ENCODE measurements around the gene PTPRN2.

GRCh38 chr7:158047391-158048059, 540.1 kb downstream of the PTPRN2 start:
- no peak for TF ChIP-seq CTCF (conservative IDR thresholded peaks at IDR 0.05; ENCODE audit: low read depth, low read length)
- no peak for TF ChIP-seq EZH2 (IDR thresholded peaks at IDR 0.05; ENCODE audit: borderline replicate concordance, low read depth, low read length, poor library complexity, severe bottlenecking)

Measured in A673 (cell line).